Measurements from ENCODE around the gene GLCE. TPM values are rescaled to one million over a fixed set of nuclear protein-coding genes. Genes with fewer than 3 reads are reported as not detected.

GLCE gene
- total RNA-seq: 47.6 and 50.9 TPM in 2 replicates

GRCh38 chr15:69160141-69160993 is at the start of gene GLCE:
TSS of gene GLCE (plus strand) at chr15:69160635. CDS start at chr15:69255807, 95,172 bp downstream.

DNA sequence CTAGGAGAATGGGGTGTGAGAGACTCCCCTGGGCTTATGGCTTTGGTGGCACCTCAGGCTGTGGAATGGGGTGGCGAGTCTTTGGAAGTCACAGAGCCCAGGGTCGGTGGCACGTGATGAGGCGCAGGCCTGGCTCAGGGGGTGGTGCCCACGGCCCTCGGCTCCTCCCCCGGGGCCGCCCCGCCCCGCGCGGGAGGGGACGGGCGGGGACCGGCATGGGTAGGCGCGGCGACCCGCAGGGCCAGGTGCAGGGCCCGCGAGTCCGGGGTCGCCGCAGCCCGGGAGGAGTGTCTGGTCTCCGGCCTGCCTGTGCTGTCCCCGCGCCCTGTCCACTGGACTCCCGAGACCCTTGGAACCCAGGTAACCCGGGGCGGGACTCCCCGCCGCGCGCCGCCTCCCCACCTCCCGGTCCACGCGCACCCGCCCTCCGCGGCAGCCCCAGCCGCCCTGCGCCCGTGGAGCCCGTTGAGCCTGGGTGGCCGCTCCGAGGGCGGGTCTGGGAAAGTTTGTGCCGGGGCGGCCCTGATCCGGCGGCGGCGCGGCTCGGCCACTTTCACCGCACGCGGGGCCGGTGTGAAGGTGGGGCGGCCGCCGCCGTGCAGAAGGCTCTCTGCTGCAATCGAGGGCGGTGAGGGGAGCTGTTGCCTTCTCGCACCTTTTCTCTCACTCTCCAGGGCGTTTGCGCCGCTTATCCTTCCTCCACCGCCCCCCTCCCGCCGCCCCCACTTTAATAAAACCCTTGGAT is 138.4 kb downstream of the GLCE start, which contains the start of gene PAQR5:
Gene PAQR5, plus strand, starts transcription at position 216 of the 745 bp plus-strand sequence. CDS start 61,169 bp downstream, outside the sequence.

Other genes starting within 250 kb of the GLCE start
- gene SPESP1, start 230.1 kb upstream of the GLCE start, total RNA-seq: 4.3 and 5.6 TPM in 2 replicates
- gene NOX5, start 145.9 kb upstream of the GLCE start, total RNA-seq: not detected in 2 replicates
- gene PAQR5, start 138.3 kb downstream of the GLCE start, total RNA-seq: 0.47 TPM in 1 of 2 replicates, not detected in the other

All from mammary microvascular endothelial cell (primary cell).